GM18508 (cell line): Measurements from ENCODE around the gene RNF19B.
"Not testable (repeated sequence)": the region's sequence is repeated elsewhere in the genome, so short reads cannot be mapped to it uniquely, and the experiment has no call there.

Experiments used
- ATAC-seq: cut with Tn5 transposase; IDR thresholded peaks from one replicate; pipeline ENCODE4 v1.9.1; 2021; ENCODE audit warnings: moderate number of reproducible peaks; ENCODE audit not compliant: insufficient read depth, unreplicated experiment

The RNF19B gene

GRCh38 chr1:32937061-32937460 is 27.5 kb downstream of the RNF19B start:
- ATAC-seq, result no peak

GRCh38 chr1:32934535-32934934 is 30.1 kb downstream of the RNF19B start:
- ATAC-seq, result no peak

GRCh38 chr1:32933742-32934322 is 30.8 kb downstream of the RNF19B start:
- no peak for ATAC-seq

GRCh38 chr1:32931760-32932159 is 32.8 kb downstream of the RNF19B start:
- ATAC-seq, result no peak

GRCh38 chr1:32929366-32929765 is 35.2 kb downstream of the RNF19B start:
- ATAC-seq, result no peak

- ATAC-seq, result no peak
Observed at GRCh38 chr1:32928715-32929114, 35.9 kb downstream of the RNF19B start.

- ATAC-seq, result no peak
Observed at GRCh38 chr1:32928285-32928684, 36.3 kb downstream of the RNF19B start.

- no peak for ATAC-seq
Observed at GRCh38 chr1:32927441-32927840, 37.2 kb downstream of the RNF19B start.

- ATAC-seq, result no peak
Observed at GRCh38 chr1:32926562-32926961, 38.0 kb downstream of the RNF19B start.

- no peak for ATAC-seq
Observed at GRCh38 chr1:32925403-32926162, 39.0 kb downstream of the RNF19B start.

- no peak for ATAC-seq
Observed at GRCh38 chr1:32924881-32925344, 39.7 kb downstream of the RNF19B start.

GRCh38 chr1:32920833-32921232 is 43.8 kb downstream of the RNF19B start:
- no peak for ATAC-seq

GRCh38 chr1:32919811-32920733 is 44.5 kb downstream of the RNF19B start:
- ATAC-seq, result no peak

- no peak for ATAC-seq
Observed at GRCh38 chr1:32918179-32918578, 46.4 kb downstream of the RNF19B start.

GRCh38 chr1:32917521-32917920 is 47.1 kb downstream of the RNF19B start:
- ATAC-seq, result no peak

GRCh38 chr1:32915766-32916706 is 48.6 kb downstream of the RNF19B start:
- no peak for ATAC-seq

- ATAC-seq, result no peak
Observed at GRCh38 chr1:32910319-32910718, 54.3 kb downstream of the RNF19B start.

- no peak for ATAC-seq
Observed at GRCh38 chr1:32907435-32907834, 57.2 kb downstream of the RNF19B start.

GRCh38 chr1:32906654-32907053 is 58.0 kb downstream of the RNF19B start:
- no peak for ATAC-seq

GRCh38 chr1:32905588-32905987 is 59.0 kb downstream of the RNF19B start:
- not testable (repeated sequence) for ATAC-seq
